ENCODE data around the gene ZNF512B.

DNA sequence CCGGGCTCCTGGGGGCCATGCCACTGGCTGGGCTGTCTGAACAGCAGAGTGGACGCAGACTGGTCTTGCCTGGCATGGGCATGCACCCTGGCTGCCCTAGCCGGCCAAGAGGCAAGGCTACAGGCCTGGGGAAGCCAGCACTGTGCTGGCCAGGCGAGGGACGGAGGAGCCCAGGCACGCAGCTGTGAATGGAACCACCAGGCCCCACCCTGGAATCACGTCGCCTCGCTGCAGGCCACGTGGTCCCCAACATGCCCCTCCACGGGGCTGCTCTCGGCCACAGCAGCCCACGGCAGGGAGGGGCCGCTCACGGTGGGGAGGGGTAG lies 17.6 kb downstream of the ZNF512B start:
- TF ChIP-seq, protein P1, sequence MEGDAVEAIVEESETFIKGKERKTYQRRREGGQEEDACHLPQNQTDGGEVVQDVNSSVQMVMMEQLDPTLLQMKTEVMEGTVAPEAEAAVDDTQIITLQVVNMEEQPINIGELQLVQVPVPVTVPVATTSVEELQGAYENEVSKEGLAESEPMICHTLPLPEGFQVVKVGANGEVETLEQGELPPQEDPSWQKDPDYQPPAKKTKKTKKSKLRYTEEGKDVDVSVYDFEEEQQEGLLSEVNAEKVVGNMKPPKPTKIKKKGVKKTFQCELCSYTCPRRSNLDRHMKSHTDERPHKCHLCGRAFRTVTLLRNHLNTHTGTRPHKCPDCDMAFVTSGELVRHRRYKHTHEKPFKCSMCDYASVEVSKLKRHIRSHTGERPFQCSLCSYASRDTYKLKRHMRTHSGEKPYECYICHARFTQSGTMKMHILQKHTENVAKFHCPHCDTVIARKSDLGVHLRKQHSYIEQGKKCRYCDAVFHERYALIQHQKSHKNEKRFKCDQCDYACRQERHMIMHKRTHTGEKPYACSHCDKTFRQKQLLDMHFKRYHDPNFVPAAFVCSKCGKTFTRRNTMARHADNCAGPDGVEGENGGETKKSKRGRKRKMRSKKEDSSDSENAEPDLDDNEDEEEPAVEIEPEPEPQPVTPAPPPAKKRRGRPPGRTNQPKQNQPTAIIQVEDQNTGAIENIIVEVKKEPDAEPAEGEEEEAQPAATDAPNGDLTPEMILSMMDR (IDR thresholded peaks at IDR 0.05; ENCODE audit: extremely low read depth in 1 of 2, insufficient read depth in 1 of 2, low read depth in 1 of 2, low read length in 2 of 2), result no peak
- TF ChIP-seq MYC (IDR thresholded peaks at IDR 0.05; ENCODE audit: low read depth, low read length), result no peak
- no peak for TF ChIP-seq POLR2A (IDR thresholded peaks at IDR 0.05; ENCODE audit: low read depth, low read length)
- no peak for TF ChIP-seq EZH2 (IDR thresholded peaks at IDR 0.05; ENCODE audit: borderline replicate concordance, low read depth, low read length, severe bottlenecking)
- no peak for TF ChIP-seq JUN (IDR thresholded peaks at IDR 0.05; ENCODE audit: borderline replicate concordance, insufficient read depth, insufficient read length, low read depth)

Data from endothelial cell of umbilical vein (primary cell).